HG02763 (cell line): ENCODE measurements around the gene ESF1.
"Not testable (repeated sequence)": the region's sequence is repeated elsewhere in the genome, so short reads cannot be mapped to it uniquely, and the experiment has no call there.

ENCODE experiments used
- ATAC-seq: cut with Tn5 transposase; IDR thresholded peaks from one replicate; pipeline ENCODE4 v1.9.1; 2021; ENCODE audit warnings: mild to moderate bottlenecking, moderate library complexity; ENCODE audit not compliant: unreplicated experiment

ESF1 gene

GRCh38 chr20:13788167-13788834, 3.6 kb upstream of the ESF1 start:
- peak; percentile 30 for ATAC-seq

DNA sequence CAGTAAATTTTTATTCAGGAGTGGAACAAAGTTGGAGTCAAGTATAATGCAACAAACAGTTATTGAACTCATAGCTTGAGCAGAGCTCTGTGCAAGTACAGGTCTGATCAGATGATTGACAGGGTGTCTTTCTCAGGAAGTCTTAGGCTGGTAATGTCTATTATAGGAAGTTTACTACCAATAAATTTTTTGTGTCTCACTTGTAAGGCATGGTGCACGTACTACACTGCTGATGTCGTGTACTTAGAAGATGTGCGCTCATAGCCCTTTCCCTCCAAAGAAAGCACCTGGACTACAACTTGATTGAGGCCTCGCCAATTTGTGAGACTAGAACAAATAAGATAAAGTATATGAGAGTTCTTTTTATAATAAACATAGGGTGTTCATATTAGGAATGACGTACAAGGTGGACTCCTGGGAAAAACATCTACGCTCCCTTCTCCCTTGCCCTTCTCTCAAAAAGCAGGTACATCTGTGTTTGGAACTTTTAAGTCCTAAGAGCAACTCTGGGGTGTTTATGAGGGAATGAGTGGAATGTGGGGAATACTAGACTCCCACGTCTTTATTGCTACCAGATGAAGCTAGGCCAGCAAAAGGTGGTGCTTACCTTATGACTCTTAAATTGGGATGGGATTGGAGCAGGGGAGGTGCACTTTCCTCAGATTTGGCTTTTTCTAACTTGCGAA, 1.6 kb upstream of the ESF1 start:
- ATAC-seq = no peak

- no peak for ATAC-seq
Observed at GRCh38 chr20:13784271-13784892, 337 bp downstream of the ESF1 start.

GRCh38 chr20:13783528-13783927, 1.2 kb downstream of the ESF1 start:
- no peak for ATAC-seq

DNA sequence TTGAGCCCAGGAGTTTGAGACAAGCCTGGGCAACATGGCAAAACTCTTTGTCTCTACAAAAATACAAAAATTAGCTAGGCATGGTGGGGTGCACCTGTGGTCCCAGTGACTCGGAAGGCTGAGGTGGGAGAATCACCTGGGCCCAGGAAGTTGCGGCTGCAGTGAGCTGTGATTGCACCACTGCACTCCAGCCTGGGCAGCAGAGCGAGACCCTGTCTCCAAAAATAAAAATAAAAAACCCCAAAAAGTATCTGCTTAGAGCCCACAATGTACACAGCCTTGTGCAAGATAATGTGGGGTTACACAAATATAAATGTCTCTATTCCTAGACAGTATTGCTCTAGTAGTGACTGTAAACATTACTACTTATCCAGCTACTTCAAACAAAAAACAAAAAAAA, 5.9 kb downstream of the ESF1 start:
- peak; percentile 66 for ATAC-seq

- ATAC-seq = no peak
Observed at GRCh38 chr20:13777171-13777601, 7.5 kb downstream of the ESF1 start.

- no peak for ATAC-seq
Observed at GRCh38 chr20:13775867-13776266, 8.9 kb downstream of the ESF1 start.

GRCh38 chr20:13772529-13772928, 12.2 kb downstream of the ESF1 start:
- no peak for ATAC-seq

DNA sequence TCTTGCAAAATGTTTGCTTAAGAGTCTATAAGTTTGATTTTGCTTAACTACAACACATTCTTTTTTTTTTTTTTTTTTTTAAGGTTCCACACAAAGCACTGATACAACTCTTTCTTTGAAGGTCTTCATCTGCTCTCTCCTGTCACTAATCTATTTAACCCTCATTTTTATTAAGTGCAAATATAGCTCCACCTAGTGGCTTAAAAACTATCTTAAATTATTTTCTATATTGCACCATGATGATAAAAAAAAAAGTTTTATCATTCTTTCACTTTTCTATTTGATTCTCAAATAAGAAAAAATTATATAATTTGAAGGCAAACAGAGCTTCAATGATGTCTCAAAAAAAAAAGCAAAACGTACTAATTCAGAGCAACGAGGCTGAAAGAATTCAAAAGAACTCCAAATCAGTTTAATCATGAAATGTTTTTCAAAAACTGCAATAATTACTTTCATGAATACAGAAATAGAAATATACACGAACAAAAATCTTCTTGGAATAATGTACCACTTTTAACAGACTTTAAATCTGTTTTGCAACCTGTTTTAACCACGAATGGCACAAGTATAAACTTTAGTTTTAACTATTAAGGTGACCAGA, 12.8 kb downstream of the ESF1 start:
- ATAC-seq = no peak

DNA sequence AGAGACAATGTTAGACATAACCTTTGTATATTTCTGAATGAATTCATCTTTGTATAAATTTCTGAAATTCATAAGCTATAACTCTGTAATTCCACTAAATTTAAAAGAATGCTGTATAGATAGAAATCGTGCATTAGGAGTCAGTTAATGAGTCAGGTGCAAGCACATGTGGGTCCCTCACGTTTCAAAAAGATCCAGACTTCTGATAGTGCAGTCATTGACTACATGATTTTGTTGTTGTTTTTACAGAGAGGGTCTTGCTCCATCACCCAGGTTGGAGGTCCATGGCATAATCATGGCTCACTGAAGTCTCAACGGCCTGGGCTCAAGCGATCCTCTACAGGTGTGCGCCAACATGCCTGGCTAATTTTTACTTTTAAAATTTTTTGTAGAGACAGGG, 14.6 kb downstream of the ESF1 start:
- ATAC-seq = no peak

DNA sequence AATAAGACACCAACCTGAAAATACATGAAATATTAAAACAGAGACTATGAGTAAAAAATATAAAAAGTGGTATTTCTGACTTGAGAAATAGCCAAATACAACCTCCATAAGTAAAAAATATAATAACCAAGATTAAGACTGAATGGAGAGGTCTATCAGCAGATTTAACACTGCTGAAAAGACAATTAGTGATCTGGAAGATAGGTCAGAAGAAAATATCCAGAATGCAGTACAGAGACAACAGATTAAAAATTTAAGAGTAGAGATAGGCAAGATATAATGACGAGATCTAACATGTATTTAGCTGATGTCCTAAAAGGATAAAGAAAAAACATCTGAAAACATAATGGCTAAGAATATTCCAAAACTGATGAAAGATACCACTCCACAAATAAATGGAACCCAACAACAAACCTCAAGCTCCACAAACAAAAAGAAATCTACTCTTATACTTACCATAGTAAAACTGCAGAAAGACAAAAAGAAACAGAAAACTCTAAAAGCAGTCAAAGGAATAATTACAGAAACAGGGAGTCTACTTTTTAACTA, 18.8 kb downstream of the ESF1 start:
- no peak for ATAC-seq

GRCh38 chr20:13765299-13765698, 19.4 kb downstream of the ESF1 start:
- ATAC-seq = no peak

- ATAC-seq = not testable (repeated sequence)
Observed at GRCh38 chr20:13760451-13760946, 24.2 kb downstream of the ESF1 start.

DNA sequence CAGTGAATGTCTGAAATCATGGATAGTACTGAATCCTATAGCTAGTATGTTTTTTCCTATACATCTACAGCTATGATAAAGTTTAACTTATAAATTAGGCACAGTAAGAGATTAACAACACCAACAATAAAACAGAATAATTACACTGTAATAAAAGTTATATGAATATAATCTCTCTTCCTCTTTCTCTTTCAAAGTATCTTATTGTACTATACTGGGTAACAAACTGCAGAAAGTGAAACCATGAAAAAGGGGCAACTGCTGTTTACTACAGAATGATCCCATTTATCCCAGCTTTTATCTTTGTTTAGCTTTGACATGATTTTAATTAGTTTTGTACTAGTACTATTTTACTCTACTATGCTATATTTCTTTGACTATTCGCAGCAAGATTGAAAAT, 25.8 kb downstream of the ESF1 start:
- no peak for ATAC-seq

DNA sequence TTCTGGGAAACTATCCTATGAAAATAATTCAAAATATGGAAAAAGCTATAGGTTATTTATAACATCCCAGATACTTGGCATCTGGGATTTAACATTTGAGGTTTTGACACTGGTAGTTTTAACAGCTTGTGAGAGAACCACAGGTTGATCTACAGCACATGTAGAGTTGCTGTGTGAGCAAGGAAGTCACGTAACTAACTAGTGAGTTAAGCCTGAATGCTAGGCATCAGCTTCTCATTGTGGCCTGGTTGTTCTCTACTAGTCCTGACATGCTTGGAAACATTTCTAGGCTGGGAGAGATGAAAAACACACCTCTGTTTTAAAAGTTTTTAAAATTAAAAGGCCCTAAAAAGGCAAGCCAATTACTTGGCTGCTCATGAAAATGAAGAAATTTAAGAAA, 28.2 kb downstream of the ESF1 start:
- no peak for ATAC-seq

DNA sequence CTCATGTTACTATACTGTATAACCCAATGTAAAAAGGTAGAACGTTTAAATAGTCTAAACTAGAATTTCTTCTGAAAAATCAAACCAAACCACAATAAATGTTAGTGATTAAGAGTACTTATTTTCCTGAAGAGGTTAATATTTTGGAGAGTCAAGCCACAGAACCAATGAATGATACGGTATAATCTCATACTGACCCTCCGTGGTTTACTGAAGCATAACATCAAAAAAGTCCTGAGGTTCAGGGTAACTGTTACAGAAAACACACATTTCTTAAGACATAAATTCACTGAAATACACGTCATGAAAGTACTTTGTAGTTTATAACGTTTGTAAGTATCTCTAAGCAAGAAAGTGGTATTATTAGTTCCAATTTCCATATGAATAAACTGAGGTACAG, 28.9 kb downstream of the ESF1 start:
- ATAC-seq = no peak

DNA sequence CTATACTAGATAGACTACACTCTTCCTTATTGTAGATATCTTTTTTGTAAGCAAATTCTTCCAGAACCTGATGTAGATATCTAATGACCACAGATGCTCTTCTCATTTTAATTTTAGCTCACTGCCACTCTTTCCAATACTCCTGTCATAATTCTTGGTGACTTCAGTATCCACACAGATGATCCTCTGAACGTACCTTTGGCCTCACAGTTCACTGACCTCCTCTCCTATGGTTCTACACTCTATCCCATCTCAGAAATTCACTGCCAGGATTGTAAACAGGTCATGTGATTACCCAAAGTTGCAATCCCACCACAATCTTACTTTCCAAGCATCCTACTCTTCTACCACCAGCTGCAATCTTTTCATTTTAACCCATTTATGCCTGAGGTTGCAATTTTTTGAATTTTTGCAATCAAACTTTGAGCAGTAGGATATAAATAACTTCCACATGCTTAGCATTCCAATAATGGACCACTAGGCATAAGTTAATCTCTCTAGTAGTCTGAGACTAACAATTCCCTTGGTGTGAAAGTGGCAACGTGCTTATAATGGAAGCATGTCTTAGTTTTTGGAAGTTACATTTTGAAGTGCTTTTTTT, 31.2 kb downstream of the ESF1 start:
- no peak for ATAC-seq

DNA sequence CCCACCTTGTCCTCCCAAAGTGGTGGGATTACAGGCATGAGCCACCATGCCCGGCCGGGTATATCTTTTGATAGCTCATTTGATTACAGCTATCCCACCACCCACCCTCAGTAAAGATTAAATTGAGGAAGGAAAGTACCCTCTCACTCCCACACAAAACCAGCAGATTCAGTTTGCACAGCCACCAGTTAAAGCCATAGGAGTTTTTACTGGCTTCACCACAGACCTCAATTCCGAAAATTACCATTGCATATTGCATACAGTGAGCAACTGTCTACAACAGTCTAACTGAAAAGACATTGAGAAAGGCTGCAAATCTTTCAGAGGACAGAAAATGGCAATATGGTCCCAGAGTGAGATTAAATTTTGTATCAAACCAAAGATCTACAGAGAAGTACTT, 34.9 kb downstream of the ESF1 start:
- no peak for ATAC-seq

DNA sequence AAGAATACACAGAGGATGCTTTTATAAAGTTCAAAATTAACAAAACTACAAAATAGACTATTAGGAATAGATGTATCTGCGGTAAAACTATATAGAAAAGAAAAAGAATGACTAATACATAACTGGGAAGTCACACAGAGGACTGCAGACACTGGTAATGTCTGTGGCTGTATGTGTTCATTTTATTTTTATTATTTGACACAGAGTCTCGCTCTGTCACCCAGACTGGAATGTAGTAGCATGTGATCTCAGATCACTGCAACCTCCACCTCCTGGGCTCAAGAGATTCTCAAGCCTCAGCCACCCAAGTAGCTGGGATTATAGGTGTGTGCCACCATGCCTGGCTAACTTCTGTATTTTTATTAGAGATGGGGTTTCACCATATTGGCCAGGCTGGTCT, 38.9 kb downstream of the ESF1 start:
- ATAC-seq = no peak

DNA sequence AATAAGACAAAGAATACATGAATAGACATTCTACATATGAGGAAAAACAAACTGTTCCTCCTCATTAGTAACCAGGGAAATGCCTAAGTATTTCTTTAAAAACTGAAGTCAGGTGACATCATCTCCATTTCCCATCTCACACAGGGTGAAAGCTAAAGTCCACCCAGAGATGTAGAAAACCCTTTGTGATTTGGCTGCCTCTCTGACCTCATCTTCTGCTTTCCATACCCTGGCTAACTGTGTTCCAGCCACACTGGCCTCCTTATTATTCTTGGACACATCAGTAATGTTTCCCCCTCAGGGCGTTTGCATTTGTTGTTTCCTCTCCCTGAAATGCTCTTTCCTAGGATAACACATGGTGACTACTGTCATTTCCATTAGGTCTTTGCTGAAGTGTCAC, 40.4 kb downstream of the ESF1 start:
- ATAC-seq = no peak

- ATAC-seq = no peak
Observed at GRCh38 chr20:13741879-13742278, 42.8 kb downstream of the ESF1 start.
